NOMO-1 (cell line): ENCODE results near the gene TBX19.
A peak's percentile ranks its signal among the peaks of the same experiment; 100 is the strongest.

Experiments
- DNase-seq, 2 experiments: peaks; one replicate each; lab custom pipeline; 2025; ENCODE audit not compliant: unreplicated experiment in 2 of 2; lab: John Stamatoyannopoulos, UW

TBX19 gene

GRCh38 chr1:168317309-168317708 is 36.6 kb downstream of the TBX19 start:
- no peak for DNase-seq

- no peak for DNase-seq
Observed at GRCh38 chr1:168319691-168320090, 39.0 kb downstream of the TBX19 start.

DNA sequence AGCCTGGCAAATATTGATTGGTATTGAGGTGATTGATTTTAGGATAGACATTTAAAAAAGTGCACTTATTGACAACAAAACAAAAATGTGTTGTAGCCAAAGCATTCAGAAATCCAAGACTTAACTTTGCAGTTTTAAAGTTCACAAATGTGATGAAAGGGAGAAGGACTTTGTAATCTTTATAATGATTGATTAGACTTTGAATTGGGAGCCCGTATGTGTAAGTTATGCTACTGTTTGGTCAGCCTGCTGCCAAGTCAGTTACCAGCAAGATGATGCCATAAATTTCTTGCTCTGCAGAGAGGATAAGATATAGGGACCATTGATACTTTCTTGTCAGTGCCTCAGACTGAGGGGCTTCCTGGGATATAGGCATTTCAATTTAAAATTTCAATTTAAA is 39.5 kb downstream of the TBX19 start:
- no peak for DNase-seq

DNA sequence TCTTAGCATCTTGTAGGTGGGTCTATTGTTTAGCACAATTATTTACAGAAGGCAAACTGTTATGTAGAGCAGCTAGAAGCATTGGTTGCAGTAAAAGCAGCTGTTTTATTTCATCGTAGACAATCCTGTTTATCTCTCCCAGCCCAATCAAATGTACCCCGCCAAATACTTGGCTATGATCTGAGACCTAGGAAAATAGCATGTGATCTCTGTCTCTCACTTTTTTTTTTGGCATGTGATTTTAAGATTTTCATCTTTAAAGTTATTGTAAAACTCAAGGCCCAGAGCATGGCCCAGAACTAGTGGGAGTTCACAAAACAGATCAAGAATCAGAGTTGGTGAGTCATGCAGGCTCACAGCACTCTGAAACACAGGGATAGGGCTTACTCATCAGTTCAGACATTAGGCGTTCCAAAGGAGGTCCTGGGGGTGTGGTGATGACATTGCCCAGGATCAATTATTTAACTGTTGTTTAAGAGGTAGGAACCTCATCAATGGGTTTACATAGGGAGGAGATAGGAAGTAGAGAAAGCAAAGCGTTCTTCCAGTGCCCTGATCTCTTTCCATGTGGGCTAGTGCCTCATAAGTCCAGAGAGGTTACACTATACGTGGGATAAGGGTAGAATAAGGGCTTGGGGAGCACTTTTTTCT is 40.2 kb downstream of the TBX19 start:
- DNase-seq = no peak

DNA sequence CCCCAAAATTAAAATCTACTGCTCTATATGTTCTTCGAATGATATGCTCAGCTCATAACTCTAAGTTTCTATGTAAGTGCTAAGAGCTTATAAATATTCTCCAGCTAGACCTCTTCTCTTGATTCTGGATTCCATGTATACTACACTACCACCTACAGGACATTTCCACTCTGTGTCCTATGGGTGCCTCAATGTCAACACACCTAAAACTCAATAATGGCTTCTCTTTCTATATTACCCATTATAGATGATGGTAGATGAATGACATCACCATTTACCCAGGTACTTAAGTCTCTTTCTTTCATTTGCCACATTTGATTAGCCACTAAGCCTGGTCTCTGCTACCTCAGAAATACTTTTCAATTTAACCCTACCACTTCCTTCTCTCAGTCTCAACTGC is 41.3 kb downstream of the TBX19 start:
- DNase-seq = peak in 1 of 2 experiments; percentile 1

- no peak for DNase-seq
Observed at GRCh38 chr1:168324745-168325425, 44.2 kb downstream of the TBX19 start.

DNA sequence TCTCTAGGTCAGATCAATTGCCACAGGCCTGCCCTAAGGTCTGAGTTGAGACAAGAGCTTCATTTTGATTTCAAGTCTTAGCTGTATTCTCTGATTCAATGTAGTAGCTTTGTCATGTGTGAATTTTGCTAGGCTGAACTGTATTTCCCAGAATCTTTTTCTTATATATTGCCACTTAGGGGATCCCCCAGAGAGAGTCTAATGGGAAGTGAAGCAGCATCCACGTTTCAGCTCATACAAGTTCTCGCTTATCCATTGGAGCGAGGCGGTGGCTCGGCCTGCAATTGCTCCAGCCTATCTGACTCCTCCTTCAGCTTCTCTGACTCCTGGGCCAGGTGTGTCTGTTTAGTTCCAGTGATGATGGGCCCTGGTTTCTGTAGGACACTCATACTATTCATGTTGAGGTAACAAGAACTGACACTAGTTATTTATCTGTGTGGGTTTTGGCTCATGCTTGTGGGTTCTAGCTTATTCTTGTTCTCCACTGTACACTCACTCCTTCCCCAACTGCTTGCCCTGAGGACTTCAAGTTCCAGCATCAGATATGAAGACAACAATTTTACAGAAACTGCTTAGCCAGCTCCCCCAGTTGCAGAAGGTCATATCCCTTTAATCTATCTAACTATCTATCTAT is 48.2 kb downstream of the TBX19 start:
- DNase-seq = no peak

- no peak for DNase-seq
Observed at GRCh38 chr1:168330285-168330684, 49.6 kb downstream of the TBX19 start.

DNA sequence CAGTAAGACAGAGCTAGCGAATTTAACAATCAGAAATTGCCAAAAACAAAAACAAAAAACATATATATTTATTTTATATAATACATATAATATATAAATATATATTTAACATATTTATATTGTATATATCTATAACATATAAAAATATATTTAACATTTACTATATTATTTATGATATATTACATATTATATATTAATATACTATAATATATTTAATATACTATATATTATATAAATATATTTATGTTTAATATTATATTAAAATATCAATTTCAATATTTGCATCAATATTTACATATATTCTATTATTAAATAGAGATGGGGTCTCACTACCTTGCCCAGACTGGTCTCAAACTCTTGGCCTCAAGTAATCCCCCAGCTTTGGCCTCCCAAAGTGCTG is 50.9 kb downstream of the TBX19 start:
- no peak for DNase-seq

DNA sequence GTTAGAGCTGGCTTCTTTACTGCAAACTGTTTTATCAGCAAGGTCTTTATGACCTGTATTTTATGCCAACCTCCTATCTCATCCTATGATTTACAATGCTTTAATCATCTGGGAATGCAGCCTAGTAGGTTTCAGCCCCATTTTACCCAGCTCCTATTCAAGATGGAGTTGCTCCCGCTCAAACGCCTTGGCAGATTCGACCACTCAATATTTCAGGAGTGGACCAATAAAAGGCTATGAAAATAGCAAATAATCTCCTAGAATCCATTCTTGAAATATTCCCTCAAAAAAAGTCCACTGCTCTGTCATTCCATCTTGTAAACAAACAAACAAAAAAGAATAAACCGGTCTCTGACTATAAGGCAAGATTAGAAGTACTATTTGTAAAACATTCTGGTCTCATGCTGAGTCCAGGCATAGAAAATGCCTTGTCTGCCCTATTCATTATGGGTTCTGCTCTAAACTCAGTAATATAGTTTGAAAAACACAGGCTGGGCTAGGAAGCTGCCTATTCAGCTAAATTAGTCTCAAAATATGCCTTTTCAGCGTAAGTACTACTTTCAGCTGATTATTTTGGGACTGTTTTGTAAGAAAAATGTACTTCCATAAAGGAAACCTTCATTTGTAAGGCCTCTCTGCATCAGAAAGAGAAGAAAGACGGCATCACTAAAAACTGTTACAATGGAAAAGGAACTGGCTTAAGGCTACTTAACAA is 53.0 kb downstream of the TBX19 start:
- no peak for DNase-seq

GRCh38 chr1:168335500-168335899 is 54.8 kb downstream of the TBX19 start:
- no peak for DNase-seq

DNA sequence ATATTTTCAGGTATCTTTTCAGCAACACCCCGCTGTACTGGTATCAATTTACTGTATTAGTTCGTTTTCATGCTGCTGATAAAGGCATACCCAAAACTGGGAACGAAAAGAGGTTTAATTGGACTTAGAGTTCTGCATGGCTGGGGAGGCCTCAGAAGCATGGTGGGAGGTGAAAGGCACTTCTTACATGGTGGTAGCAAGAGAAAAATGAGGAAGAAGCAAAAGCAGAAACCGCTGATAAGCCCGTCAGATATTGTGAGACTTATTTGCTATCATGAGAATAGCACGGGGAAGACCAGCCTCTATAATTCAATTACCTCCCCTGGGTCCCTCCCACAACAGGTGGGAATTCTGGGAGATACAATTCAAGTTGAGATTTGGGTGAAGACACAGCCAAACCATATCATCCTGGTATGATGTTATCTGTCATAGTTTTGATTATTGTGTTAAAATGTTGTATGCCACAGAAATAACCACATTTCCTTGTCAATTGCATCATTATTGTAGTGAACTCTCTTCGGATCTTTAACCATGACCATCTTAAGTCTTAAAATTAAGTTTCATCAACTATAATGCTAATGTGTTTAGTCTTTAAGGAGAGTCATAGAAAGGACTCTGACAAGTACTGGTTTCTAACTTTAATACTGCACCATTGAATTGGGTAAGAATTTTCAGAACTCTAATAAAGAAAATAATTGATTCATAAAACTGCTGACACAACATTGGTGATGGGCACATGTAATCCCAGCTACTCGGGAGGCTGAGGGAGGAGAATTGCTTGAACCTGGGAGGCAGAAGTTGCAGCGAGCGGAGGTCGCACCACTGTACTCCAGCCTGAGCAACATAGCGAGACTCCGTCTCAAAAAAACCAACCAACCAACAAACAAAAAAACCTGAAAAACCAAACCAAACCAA is 58.2 kb downstream of the TBX19 start:
- DNase-seq = no peak

DNA sequence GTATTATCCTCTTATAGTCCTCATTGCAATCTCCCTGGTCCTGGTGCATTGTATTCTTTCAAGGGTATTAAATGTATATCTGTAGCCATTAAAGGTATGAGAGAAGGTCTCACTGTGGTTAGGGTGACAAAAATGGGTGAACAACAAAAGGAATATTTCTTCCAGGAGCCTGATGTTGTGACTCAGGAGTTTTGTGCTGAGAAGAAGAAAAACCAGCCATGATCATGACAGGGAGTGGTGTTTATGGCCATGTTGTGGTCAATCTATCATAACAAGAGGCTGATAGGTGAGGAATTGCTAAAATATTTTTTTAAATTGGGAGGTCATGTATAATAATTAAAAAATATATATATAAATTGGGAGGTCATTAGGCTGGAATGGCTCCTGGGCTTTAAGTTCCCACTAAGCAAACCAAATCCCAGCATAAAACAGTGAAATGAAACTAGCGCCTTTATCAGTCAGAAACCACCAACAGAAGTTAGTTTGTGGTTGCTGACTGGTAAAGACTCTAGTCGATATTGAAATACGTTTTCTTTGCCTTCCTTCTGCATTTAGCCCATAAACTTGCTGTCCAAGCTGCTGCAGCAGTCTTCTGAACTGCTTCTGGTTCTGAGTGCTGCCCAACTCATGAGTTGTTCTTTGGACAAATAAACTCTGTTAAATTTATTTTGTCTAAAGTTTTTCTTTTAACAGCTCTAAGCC is 60.3 kb downstream of the TBX19 start:
- DNase-seq = peak; percentile 66 to 88

DNA sequence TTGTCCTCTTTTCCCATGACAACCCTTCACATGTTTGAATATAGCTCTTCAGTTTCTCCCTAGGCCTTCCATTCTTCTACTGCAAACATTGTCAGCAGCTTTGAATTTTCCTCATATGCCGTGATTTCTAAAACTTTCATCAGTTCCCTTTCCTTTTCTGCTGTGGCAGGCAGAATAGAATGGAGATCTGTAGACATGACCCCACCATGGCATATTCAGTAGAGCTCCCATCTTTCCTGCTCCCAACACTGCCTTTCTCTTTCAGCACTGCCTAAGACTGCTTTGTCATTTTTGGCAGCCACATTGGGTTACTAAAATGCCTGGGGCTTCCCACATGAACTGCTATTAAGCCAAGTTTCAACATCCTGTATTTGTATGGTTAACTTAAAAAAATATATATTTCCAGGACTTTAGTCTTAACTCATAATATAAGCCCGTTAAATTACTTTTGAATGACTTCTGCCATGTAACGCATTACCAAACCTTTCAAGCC is 60.9 kb downstream of the TBX19 start:
- DNase-seq = no peak

DNA sequence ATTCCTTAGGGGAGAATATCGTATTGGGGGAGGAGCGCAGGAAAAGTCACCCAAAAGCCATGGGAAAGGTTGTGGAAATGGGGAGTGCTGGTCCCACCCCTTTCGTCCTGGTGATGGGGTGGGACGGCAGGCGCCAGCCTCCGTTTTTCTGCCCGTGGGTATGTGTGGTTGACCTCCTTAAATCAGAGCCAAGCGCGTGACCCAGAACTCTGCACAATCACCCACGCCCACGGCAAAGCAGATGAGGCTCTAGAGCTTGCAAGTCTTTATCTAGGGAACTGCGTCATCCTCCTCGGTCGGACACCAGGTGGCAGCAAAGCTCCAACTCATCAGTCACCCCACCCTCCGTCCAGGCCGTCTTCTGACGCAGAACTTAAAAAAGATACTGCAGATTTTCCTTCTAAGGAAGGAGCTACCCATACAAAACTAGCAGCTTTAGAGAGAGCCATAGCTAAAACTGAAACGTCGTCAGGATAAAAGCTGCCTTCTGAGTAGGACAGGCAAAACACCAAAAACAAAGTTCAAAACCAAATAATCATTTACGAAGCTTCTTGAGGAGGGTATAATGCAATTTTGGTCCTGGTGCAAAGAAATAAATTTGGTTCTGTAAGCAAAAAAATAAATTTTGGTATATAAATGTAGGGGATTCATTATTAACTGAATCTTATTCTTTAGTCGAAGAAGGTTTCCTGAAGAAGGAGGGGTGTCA is 62.0 kb downstream of the TBX19 start:
- DNase-seq = peak; percentile 80 to 85

DNA sequence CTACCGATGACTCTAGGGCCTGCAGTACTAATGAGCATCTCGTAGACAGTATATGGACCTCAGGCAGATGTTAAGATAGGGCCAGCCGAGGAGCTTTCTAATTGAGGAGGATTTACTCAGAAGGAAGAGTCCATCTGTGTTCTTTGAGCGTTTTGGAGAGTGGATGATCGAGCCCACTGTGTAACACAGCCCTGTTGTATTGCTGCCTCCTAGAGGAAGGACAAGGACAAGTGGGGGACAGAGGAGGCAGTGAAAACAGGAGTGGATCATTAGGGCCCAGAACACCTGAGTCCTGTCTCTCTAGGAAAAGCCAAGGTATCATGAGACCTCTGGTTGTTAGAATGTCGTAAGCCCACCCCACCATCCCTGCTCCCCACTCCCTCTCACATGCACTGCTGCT is 62.9 kb downstream of the TBX19 start:
- DNase-seq = no peak

DNA sequence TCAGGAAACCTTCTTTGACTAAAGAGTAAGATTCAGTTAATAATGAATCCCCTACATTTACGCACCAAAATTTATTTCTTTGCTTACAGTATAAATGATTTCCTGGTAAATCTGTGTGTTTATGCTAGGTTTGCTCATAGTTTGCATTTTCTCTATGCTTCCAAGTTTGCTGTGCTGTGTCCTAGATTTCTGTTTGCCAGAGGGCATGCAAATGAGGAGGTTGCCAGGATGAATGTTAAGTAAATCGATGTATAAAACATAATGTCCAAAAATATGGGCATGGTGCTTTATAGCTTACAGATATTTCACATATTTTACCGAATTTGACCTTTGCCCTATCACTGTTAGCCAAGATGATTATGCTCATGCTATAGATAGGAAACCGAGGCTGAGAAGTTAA is 63.8 kb downstream of the TBX19 start:
- no peak for DNase-seq

GRCh38 chr1:168345939-168346338 is 65.3 kb downstream of the TBX19 start:
- DNase-seq = no peak

DNA sequence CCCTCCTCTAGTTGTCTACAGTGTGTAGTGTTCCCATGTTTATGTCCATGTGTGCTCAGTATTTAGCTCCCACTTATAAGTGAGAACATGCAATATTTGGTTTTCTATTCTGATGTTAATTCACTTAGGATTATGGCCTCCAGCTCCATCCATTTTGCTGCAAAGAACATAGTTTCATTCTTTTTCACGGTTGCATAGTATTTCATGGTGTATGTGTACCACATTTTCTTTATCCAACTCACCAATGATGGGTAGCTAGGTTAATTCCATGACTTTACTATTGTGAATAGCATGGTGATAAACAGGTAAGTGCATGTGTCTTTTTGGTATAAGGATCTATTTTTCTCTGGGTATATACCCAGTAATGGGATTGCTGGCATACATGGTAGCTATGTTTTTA is 67.0 kb downstream of the TBX19 start:
- no peak for DNase-seq
